ENCODE results near the gene ETV1.

ETV1 gene

GRCh38 chr7:13880789-13881188 is 108.7 kb downstream of the ETV1 start:
- DNase-seq (ENCODE audit: low read depth in 2 of 3, low spot score in 1 of 3) = no peak

DNA sequence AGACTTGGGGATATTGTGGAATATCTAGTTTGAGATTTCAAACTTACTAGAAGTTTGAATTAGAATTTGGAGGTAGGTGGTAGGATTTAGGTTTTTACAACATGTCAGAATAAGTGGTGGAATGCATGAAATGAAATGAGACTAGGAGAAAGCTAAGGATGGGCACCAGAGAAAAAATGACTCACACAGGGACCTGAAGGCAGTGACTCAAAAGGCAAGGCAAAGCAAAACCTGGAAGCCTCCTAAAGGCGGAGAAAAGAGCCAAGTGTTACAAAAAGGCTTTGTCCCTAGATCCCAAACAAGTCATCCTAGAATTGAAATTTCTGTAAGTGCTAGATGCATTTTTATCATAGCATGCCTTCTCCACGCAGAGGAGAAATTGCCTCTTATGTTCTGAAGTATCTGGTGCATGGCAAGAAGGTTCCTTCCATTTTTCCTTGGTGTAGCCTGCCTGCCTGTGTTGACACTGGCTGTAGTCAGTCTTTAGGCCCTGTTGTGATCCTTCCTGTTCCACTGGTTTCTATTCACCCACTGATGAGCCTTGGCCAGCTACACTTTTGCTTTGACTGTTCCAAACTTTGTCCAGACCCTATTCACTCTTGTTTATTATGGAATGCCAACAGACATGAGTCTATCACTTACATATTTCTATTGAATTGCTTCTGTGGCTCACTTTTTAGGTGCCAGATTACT is 109.3 kb downstream of the ETV1 start:
- no peak for DNase-seq (ENCODE audit: low read depth in 2 of 3, low spot score in 1 of 3)

GRCh38 chr7:13879143-13879542 is 110.3 kb downstream of the ETV1 start:
- DNase-seq (ENCODE audit: low read depth in 2 of 3, low spot score in 1 of 3) = no peak

- no peak for DNase-seq (ENCODE audit: low read depth in 2 of 3, low spot score in 1 of 3)
Measured at GRCh38 chr7:13878154-13878553, 111.3 kb downstream of the ETV1 start.

- DNase-seq (ENCODE audit: low read depth in 2 of 3, low spot score in 1 of 3) = no peak
Measured at GRCh38 chr7:13875496-13876074, 113.9 kb downstream of the ETV1 start.

DNA sequence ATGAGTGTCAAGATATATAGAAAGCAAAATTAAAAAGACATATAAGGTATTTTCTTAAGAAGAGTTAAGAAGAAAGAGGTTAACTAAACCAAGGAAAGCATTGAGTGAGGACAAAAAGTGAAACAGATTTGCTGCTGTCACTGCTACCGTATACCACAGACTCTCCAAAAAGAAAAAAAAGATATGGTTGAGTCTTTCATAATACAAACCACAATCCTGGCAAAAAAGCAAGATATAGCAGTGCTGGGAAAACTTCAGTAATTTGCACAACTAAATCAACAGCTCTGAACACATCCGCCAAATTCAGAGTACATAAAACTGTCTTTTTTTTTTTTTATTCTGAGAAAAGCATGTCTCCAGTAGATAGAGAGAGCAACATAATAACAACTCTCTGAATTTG is 114.7 kb downstream of the ETV1 start:
- DNase-seq (ENCODE audit: low read depth in 2 of 3, low spot score in 1 of 3) = no peak

DNA sequence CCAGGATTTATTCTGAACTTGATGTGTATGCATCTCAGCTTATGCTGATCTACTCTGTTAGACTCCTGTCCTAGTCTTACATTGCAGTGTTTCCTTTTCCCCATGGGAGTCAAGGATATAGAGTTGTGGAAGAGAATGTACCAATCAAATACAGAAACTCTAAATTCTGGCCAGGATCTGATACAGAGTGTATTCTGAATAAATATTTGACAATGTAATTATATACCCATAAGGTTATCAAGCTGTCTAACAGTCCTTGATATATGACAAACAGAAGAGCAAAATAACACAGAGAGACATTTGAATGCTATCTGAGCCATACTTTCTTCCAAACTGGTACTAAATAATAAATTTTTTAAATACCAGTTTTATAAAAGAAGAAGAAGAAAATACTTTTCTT is 116.8 kb downstream of the ETV1 start:
- no peak for DNase-seq (ENCODE audit: low read depth in 2 of 3, low spot score in 1 of 3)

GRCh38 chr7:13871008-13871407 is 118.5 kb downstream of the ETV1 start:
- no peak for DNase-seq (ENCODE audit: low read depth in 2 of 3, low spot score in 1 of 3)

- DNase-seq (ENCODE audit: low read depth in 2 of 3, low spot score in 1 of 3) = no peak
Measured at GRCh38 chr7:13860734-13861133, 128.7 kb downstream of the ETV1 start.

GRCh38 chr7:13856012-13856411 is 133.5 kb downstream of the ETV1 start:
- DNase-seq (ENCODE audit: low read depth in 2 of 3, low spot score in 1 of 3) = no peak

DNA sequence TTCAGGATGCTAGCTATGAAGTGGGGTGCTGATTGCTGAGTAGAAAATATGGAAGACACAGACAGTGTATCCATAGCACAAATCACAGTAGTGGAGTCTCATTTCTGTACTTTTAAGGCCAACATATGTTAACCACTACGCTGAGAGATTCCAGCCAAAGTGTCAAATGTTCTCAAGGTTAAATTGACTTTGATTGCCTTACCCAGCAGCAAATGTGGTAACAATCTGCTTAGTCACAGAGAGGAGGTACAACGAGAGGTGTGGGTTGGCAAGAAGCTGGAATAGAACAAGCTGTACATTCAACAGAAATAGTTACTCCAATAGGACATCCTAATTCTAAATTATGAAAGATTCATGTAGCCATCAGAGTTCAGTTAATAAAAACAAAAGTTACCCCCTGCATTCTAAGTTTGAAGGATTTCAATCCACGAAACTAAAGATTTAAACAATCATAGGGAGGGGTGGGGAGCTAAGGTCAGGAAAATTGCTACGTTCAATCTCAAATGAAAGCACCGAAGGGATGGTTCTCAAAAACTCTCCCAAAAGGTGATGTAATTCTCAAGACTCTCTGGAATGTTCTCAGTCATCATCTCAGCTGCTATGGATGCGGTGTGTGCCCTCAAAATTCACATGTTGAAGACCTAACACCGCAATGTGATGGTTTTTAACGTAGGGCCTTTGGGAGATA is 137.0 kb downstream of the ETV1 start:
- no peak for DNase-seq (ENCODE audit: low read depth in 2 of 3, low spot score in 1 of 3)

DNA sequence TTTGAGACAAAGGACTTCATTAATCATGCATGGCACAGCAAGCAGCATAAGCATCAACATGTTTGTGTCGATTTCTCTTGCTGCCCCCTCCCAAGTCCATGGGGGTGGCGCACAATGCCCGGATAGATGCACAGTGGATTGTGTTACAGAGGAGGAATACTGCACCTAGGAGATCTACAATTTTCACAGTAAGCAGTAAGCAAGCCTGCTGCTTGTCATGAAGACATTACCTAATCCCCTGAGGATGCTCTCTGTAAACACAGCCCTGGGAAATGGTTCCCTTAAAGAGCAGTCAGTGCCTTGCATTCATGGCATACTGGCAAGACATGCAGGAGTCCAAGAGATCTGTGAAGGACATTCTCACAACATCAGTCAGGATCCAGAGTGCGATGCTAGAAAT is 137.7 kb downstream of the ETV1 start:
- DNase-seq (ENCODE audit: low read depth in 2 of 3, low spot score in 1 of 3) = no peak

GRCh38 chr7:13850185-13850752 is 139.2 kb downstream of the ETV1 start:
- peak in 2 of 3 donors; percentile 13 to 16 for DNase-seq (ENCODE audit: low read depth in 2 of 3, low spot score in 1 of 3)

- DNase-seq (ENCODE audit: low read depth in 2 of 3, low spot score in 1 of 3) = no peak
Measured at GRCh38 chr7:13849163-13849892, 140.1 kb downstream of the ETV1 start.

DNA sequence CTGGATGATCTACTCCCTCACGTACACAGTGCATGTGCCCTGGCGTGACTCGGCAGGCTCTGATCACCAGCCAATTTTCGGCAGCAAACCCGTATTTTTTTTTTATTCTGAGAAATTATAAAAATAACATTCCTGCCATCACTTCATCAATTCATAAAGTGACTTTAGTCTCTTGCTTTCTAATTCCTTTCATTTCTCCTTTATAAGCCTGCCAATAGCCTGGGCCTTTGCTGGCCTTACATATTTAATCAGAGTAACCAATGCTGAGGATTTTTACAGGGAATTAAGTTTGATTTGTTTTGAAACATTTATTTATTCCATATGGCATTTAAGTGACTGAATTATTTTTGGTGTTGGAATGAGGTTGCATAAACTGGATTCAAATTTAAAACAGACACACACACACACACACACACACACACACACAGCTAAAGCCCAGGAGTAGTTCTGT is 140.8 kb downstream of the ETV1 start:
- DNase-seq (ENCODE audit: low read depth in 2 of 3, low spot score in 1 of 3) = no peak

DNA sequence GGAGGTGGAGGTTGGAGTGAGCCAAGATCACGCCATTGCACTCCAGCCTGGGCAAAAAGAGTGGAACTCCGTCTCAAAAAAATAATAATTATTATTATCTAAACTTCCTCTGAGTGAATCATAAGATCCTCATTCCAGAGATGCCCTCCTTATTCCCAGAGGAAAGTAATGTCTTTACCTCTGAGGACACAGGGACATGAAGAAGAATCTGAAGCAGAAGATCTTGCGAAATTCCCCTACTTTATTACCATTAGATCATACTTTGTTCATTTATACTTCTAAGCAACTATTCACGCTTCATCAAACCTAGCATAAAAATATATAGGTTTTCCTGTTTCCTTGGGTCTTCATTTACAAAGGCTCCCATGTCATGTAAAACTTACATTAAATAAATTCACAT is 143.1 kb downstream of the ETV1 start:
- DNase-seq (ENCODE audit: low read depth in 2 of 3, low spot score in 1 of 3) = no peak

DNA sequence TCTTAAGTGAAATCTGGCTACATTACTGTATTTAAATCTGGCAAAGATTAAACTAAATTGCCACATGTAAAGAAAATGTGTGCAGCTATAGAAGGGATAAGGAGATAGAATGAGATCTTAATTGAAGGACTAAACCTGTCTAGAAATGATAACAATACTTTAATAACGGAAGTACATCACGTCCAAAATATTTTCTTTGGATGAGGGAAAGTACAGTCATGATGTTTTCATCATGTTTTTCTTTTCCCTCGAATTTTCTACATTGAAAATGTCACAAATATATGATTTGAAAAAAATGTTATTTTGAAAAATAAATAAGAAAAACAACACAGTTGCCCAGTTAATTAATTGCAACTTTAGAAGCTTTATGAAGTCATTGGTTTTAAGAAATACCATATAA is 143.9 kb downstream of the ETV1 start:
- no peak for DNase-seq (ENCODE audit: low read depth in 2 of 3, low spot score in 1 of 3)

- DNase-seq (ENCODE audit: low read depth in 2 of 3, low spot score in 1 of 3) = no peak
Measured at GRCh38 chr7:13844954-13845353, 144.5 kb downstream of the ETV1 start.

- DNase-seq (ENCODE audit: low read depth in 2 of 3, low spot score in 1 of 3) = no peak
Measured at GRCh38 chr7:13841284-13841683, 148.2 kb downstream of the ETV1 start.

All from stimulated activated CD4-positive, alpha-beta T cell treated with anti-CD3 and anti-CD28 coated beads, Interleukin-12 subunit alpha, Interleukin-12 subunit beta, amount 100 ng/mL, for 48 hours (primary cell).